Liver (tissue), 9 donors: ENCODE results near the gene CDCP1. TPM values are rescaled to one million over a fixed set of nuclear protein-coding genes. Genes with fewer than 3 reads are reported as not detected.

ENCODE experiments used
- DNase-seq: peaks from one replicate; pipeline ENCODE4 v3.0.0-alpha.2; 2017; ENCODE audit warnings: low spot score
- H3K27ac ChIP-seq, 2 donors: one replicate each; pipeline ENCODE4 v1.7.0; 2013; ENCODE audit warnings: inconsistent platforms in 2 of 2, low read length in 2 of 2, control low read depth in 1 of 2, low read depth in 1 of 2, mild to moderate bottlenecking in 1 of 2
- H3K27me3 ChIP-seq, 4 donors: one replicate each; pipeline versions ENCODE4 v1.6.1 to v1.7.0; 2013; ENCODE audit warnings: low read length in 3 of 4, inconsistent platforms in 1 of 4, mild to moderate bottlenecking in 1 of 4, moderate library complexity in 1 of 4; ENCODE audit not compliant: control insufficient read depth in 4 of 4, insufficient read depth in 4 of 4
- H3K36me3 ChIP-seq, 4 donors: one replicate each; pipeline versions ENCODE4 v1.6.1 to v1.7.0; 2013; ENCODE audit warnings: low read length in 3 of 4, mild to moderate bottlenecking in 3 of 4, low read depth in 1 of 4, moderate library complexity in 1 of 4; ENCODE audit not compliant: control insufficient read depth in 4 of 4, insufficient read depth in 3 of 4
- H3K4me1 ChIP-seq, 4 donors: one replicate each; pipeline versions ENCODE4 v1.6.1 to v1.7.0; 2013; ENCODE audit warnings: low read length in 3 of 4, mild to moderate bottlenecking in 3 of 4, moderate library complexity in 1 of 4; ENCODE audit not compliant: control insufficient read depth in 4 of 4, insufficient read depth in 4 of 4
- H3K4me3 ChIP-seq, 3 donors: one replicate each; pipeline versions ENCODE4 v1.6.1 to v1.7.0; 2013; ENCODE audit warnings: low read length in 3 of 3, control low read depth in 1 of 3, low read depth in 1 of 3, mild to moderate bottlenecking in 1 of 3
- H3K9ac ChIP-seq, 2 donors: one replicate each; pipeline ENCODE4 v1.7.0; 2013; ENCODE audit warnings: low read length in 2 of 2, mild to moderate bottlenecking in 2 of 2, moderate library complexity in 2 of 2, control low read depth in 1 of 2, low read depth in 1 of 2
- H3K9me3 ChIP-seq, 4 donors: one replicate each; pipeline versions ENCODE4 v1.6.1 to v1.7.0; 2013; ENCODE audit warnings: low read length in 3 of 4; ENCODE audit not compliant: control insufficient read depth in 4 of 4
- ATF3 ChIP-seq: IDR thresholded peaks from 2 replicates; pipeline ENCODE4 v1.6.1; 2016; ENCODE audit warnings: antibody characterized with exemption
- CTCF ChIP-seq: fragments of 150-350 bp; IDR thresholded peaks from 2 replicates; pipeline ENCODE4 v1.5.1; 2017; ENCODE audit warnings: improper control_type of control experiment, low read depth, low read length; ENCODE audit not compliant: missing input control
- EGR1 ChIP-seq, 2 donors: IDR thresholded peaks; 2 replicates each; pipeline ENCODE4 v1.6.1; 2016 to 2018; ENCODE audit warnings: antibody characterized with exemption in 2 of 2, low read depth in 2 of 2
- FOXA1 ChIP-seq: IDR thresholded peaks from 2 replicates; pipeline ENCODE4 v1.6.1; 2016; ENCODE audit warnings: antibody characterized with exemption
- FOXA2 ChIP-seq: IDR thresholded peaks from 2 replicates; pipeline ENCODE4 v1.6.1; 2016; ENCODE audit warnings: antibody characterized with exemption
- GABPA ChIP-seq, 2 donors: IDR thresholded peaks in 1 of 2; conservative IDR thresholded peaks in 1 of 2; 2 replicates each; pipeline ENCODE4 v1.6.1; 2016; ENCODE audit warnings: antibody characterized with exemption in 2 of 2, mild to moderate bottlenecking in 1 of 2, moderate library complexity in 1 of 2
- HNF4A ChIP-seq, 2 donors: conservative IDR thresholded peaks; 2 replicates each; pipeline ENCODE4 v1.6.1; 2016; ENCODE audit warnings: antibody characterized with exemption in 2 of 2, mild to moderate bottlenecking in 2 of 2
- HNF4G ChIP-seq: IDR thresholded peaks from 2 replicates; pipeline ENCODE4 v1.6.1; 2016; ENCODE audit warnings: antibody characterized with exemption
- JUND ChIP-seq, 2 donors: IDR thresholded peaks; 2 replicates each; pipeline ENCODE4 v1.6.1; 2016; ENCODE audit warnings: antibody characterized with exemption in 2 of 2
- MAX ChIP-seq: IDR thresholded peaks from 2 replicates; pipeline ENCODE4 v1.6.1; 2016; ENCODE audit warnings: antibody characterized with exemption
- NR2F2 ChIP-seq: IDR thresholded peaks from 2 replicates; pipeline ENCODE4 v1.6.1; 2016; ENCODE audit warnings: antibody characterized with exemption
- RAD21 ChIP-seq, 2 donors: IDR thresholded peaks; 2 replicates each; pipeline ENCODE4 v1.6.1; 2016; ENCODE audit warnings: antibody characterized with exemption in 2 of 2, mild to moderate bottlenecking in 2 of 2
- REST ChIP-seq: IDR thresholded peaks from 2 replicates; pipeline ENCODE4 v1.6.1; 2016; ENCODE audit warnings: antibody characterized with exemption, mild to moderate bottlenecking
- RXRA ChIP-seq, 2 donors: IDR thresholded peaks; 2 replicates each; pipeline ENCODE4 v1.6.1; 2017 to 2018; ENCODE audit warnings: antibody characterized with exemption in 2 of 2, mild to moderate bottlenecking in 1 of 2
- SP1 ChIP-seq: IDR thresholded peaks from 2 replicates; pipeline ENCODE4 v1.6.1; 2018; ENCODE audit warnings: antibody characterized with exemption, mild to moderate bottlenecking
- TAF1 ChIP-seq: conservative IDR thresholded peaks from 2 replicates; pipeline ENCODE4 v1.6.1; 2016; ENCODE audit warnings: antibody characterized with exemption, mild to moderate bottlenecking
- YY1 ChIP-seq: IDR thresholded peaks from 2 replicates; pipeline ENCODE4 v1.6.1; 2016; ENCODE audit warnings: antibody characterized with exemption, mild to moderate bottlenecking
- ZBTB33 ChIP-seq: IDR thresholded peaks from 2 replicates; pipeline ENCODE4 v1.6.1; 2016; ENCODE audit warnings: antibody characterized with exemption
- WGBS: extraction: QIAGEN DNeasy Blood & Tissue Kit; methylation state at CpG from one replicate; pipeline ENCODE4 v1.1.7; 2013; 5-methylcytosine and 5-hydroxymethylcytosine counted together
- polyA plus RNA-seq, 2 donors: library from polyadenylated mRNA; stranded (reverse) in 1 of 2; unstranded in 1 of 2; fragments of 200-250 nt in 1 of 2; fragments of >200 nt in 1 of 2; fragmentation: Nextera tagmentation in 1 of 2; extraction: Ambion mirVana in 1 of 2; gene quantifications; one replicate each; pipeline versions ENCODE4 v1.2.1 to v1.2.3, GENCODE V29; 2013 to 2015
- total RNA-seq, 2 donors: library from RNA; depleted of rRNA; stranded (reverse); fragments of >200 nt; gene quantifications; one replicate each; pipeline ENCODE4 v1.2.3, GENCODE V29; 2014
- donor health status: healthy.
- donor health status: healthy.
- donor health status: healthy.
- donor health status: healthy.
- donor health status: healthy.

The CDCP1 gene
- total and polyA plus RNA-seq, 4 donors: 0.22 to 0.67 (median 0.45) TPM

GRCh38 chr3:45103334-45103733 lies 42.8 kb downstream of the CDCP1 start:
- H3K9me3 ChIP-seq: peaks cover 0 to 3% (median 0%) of the 10 kb centered on the region in 4 donors
- no peak overlapping the region for H3K9ac ChIP-seq
- no peak overlapping the region for H3K27ac ChIP-seq
- H3K36me3 ChIP-seq: no peaks in the 10 kb centered on the region
- TF ChIP-seq FOXA1 (no peak), HNF4A (conservative IDR thresholded peaks at IDR 0.05) (no peak), RXRA (IDR thresholded peaks at IDR 0.05) (no peak), REST (no peak), GABPA (IDR thresholded peaks at IDR 0.05 in 1 of 2, conservative IDR thresholded peaks at IDR 0.05 in 1 of 2) (no peak), ATF3 (no peak), HNF4G (no peak), CTCF (no peak), EGR1 (IDR thresholded peaks at IDR 0.05; ENCODE audit: low read depth in 2 of 2) (no peak), SP1 (no peak), YY1 (no peak), RAD21 (IDR thresholded peaks at IDR 0.05) (no peak), FOXA2 (no peak), MAX (no peak), ZBTB33 (no peak), JUND (IDR thresholded peaks at IDR 0.05) (no peak), NR2F2 (no peak), TAF1 (no peak)
- no peaks in the 10 kb centered on the region for H3K27me3 ChIP-seq
- H3K4me3 ChIP-seq: no peak overlapping the region
- no peak for DNase-seq
- 83% methylated on average over 2 of the region's 2 CpGs for WGBS
- H3K4me1 ChIP-seq: no peaks in the 10 kb centered on the region
